Measurements from ENCODE around the gene HOXC11.

Gene HOXC11

GRCh38 chr12:53974084-53975063 lies 1.4 kb downstream of the HOXC11 start, which contains the start of gene HOTAIR:
TSS of gene HOTAIR (minus strand) at chr12:53974954.
- DNase-seq, result peak; percentile 37

- no peak for DNase-seq
Observed at GRCh38 chr12:53975064-53975471, 2.1 kb downstream of the HOXC11 start.

- no peak for DNase-seq
Observed at GRCh38 chr12:53975479-53976152, 2.7 kb downstream of the HOXC11 start.

- no peak for DNase-seq
Observed at GRCh38 chr12:53976172-53976822, 3.4 kb downstream of the HOXC11 start.

GRCh38 chr12:53976823-53977595 lies 4.1 kb downstream of the HOXC11 start:
- no peak for DNase-seq

- no peak for DNase-seq
Observed at GRCh38 chr12:53977596-53978445, 4.9 kb downstream of the HOXC11 start.

GRCh38 chr12:53978477-53979356 lies 5.8 kb downstream of the HOXC11 start:
- no peak for DNase-seq

GRCh38 chr12:53980104-53980801 lies 7.3 kb downstream of the HOXC11 start:
- DNase-seq, result no peak

GRCh38 chr12:53980802-53981496 lies 8.0 kb downstream of the HOXC11 start:
- DNase-seq, result no peak

- DNase-seq, result no peak
Observed at GRCh38 chr12:53981634-53982565, 9.0 kb downstream of the HOXC11 start.

GRCh38 chr12:53982648-53983567 lies 10.0 kb downstream of the HOXC11 start:
- no peak for DNase-seq

GRCh38 chr12:53983568-53983949 lies 10.6 kb downstream of the HOXC11 start:
- DNase-seq, result no peak

GRCh38 chr12:53983950-53984572 lies 11.1 kb downstream of the HOXC11 start:
- no peak for DNase-seq

- peak; percentile 73 for DNase-seq
Observed at GRCh38 chr12:53984901-53985691, 12.2 kb downstream of the HOXC11 start, which contains the start of gene HOXC10. TSS of gene HOXC10 (plus strand) at chr12:53985146. CDS start at chr12:53985260, 114 bp downstream.

- no peak for DNase-seq
Observed at GRCh38 chr12:53985692-53985993, 12.7 kb downstream of the HOXC11 start.

All from CD4-positive, alpha-beta T cell treated with Interleukin-21 for 1 hour (primary cell).